Left ventricle myocardium inferior (tissue), 1 donor: ENCODE results near the gene RASA3. TPM values are rescaled to one million over a fixed set of nuclear protein-coding genes. Genes with fewer than 3 reads are reported as not detected.

Experiments used
- DNase-seq: peaks from one replicate; pipeline ENCODE4 v3.0.0-alpha.2; 2020
- H3K27ac ChIP-seq: fragments of 200-600 bp; replicated peaks from 2 replicates; pipeline ENCODE4 v1.8.0; 2021
- H3K27me3 ChIP-seq: fragments of 200-600 bp; 2 replicates; pipeline ENCODE4 v1.8.0; 2021; ENCODE audit warnings: low read depth
- H3K36me3 ChIP-seq: fragments of 200-600 bp; 2 replicates; pipeline ENCODE4 v1.8.0; 2021
- H3K4me1 ChIP-seq: fragments of 200-600 bp; 2 replicates; pipeline ENCODE4 v1.8.0; 2021
- H3K4me3 ChIP-seq: fragments of 200-600 bp; 2 replicates; pipeline ENCODE4 v1.8.0; 2021; ENCODE audit warnings: mild to moderate bottlenecking, moderate library complexity
- H3K9me3 ChIP-seq: fragments of 200-600 bp; replicated peaks from 2 replicates; pipeline ENCODE4 v1.8.0; 2021
- CTCF ChIP-seq: fragments of 200-600 bp; IDR thresholded peaks from 2 replicates; pipeline ENCODE4 v1.8.0; 2021; ENCODE audit warnings: antibody characterized with exemption, mild to moderate bottlenecking, borderline replicate concordance
- intact Hi-C: fragments of 100-400 bp; cut with micrococcal nuclease; formaldehyde crosslinking; loops from one replicate; pipeline ENCODE4 v1.11.0; 2022
- total RNA-seq: library from RNA; stranded (reverse); fragmentation: NEBNext Ultra II Directional; extraction: Animal tissue kit (Norgen Biotek cat#: 25700); gene quantifications from one replicate; pipeline ENCODE4 v1.2.1, GENCODE V29; 2021
- donor health status: DM: no; HTN: yes; CAD: no; lungs with severe emphysema.

The RASA3 gene
- total RNA-seq, 1 donor from 2014 or later, result 9.5 TPM

- Histone ChIP-seq H3K9me3 (no peaks in the 10 kb centered on the region), H3K4me3 (no peak overlapping the region), H3K27ac (no peak overlapping the region), H3K4me1 (peaks cover 11% of the 10 kb centered on the region), H3K36me3 (no peaks in the 10 kb centered on the region), H3K27me3 (no peaks in the 10 kb centered on the region)
- peak; percentile 76 for TF ChIP-seq CTCF
- DNase-seq, result peak; percentile 42
- intact Hi-C loops, result no loop called here
These were observed 185.0 kb downstream of the RASA3 start for GRCh38 chr13:113947311-113948033.

- intact Hi-C loops, result no loop called here
- Histone ChIP-seq H3K9me3 (no peaks in the 10 kb centered on the region), H3K36me3 (no peaks in the 10 kb centered on the region), H3K27ac (no peak overlapping the region), H3K4me3 (no peak overlapping the region), H3K4me1 (peaks cover 11% of the 10 kb centered on the region), H3K27me3 (no peaks in the 10 kb centered on the region)
- TF ChIP-seq CTCF, result no peak
- no peak for DNase-seq
These were observed 185.8 kb downstream of the RASA3 start for GRCh38 chr13:113946409-113947181.

GRCh38 chr13:113945857-113946408 lies 186.5 kb downstream of the RASA3 start:
- Histone ChIP-seq H3K4me3 (no peak overlapping the region), H3K4me1 (peaks cover 4% of the 10 kb centered on the region), H3K36me3 (no peaks in the 10 kb centered on the region), H3K27ac (no peak overlapping the region), H3K9me3 (no peaks in the 10 kb centered on the region), H3K27me3 (no peaks in the 10 kb centered on the region)
- intact Hi-C loops, result no loop called here
- no peak for TF ChIP-seq CTCF
- no peak for DNase-seq

- intact Hi-C loops, result no loop called here
- H3K4me1 ChIP-seq, result no peaks in the 10 kb centered on the region
- H3K4me3 ChIP-seq, result no peak overlapping the region
- DNase-seq, result peak; percentile 8
- H3K36me3 ChIP-seq, result no peaks in the 10 kb centered on the region
- H3K9me3 ChIP-seq, result no peaks in the 10 kb centered on the region
- peaks cover 13% of the 10 kb centered on the region for H3K27me3 ChIP-seq
- TF ChIP-seq CTCF, result no peak
- H3K27ac ChIP-seq, result no peak overlapping the region
These were observed 188.4 kb downstream of the RASA3 start for GRCh38 chr13:113943821-113944565.

GRCh38 chr13:113942591-113943103 lies 189.8 kb downstream of the RASA3 start:
- DNase-seq, result no peak
- intact Hi-C loops, result no loop called here
- Histone ChIP-seq H3K36me3 (no peaks in the 10 kb centered on the region), H3K27ac (no peak overlapping the region), H3K9me3 (no peaks in the 10 kb centered on the region), H3K4me3 (no peak overlapping the region), H3K27me3 (peaks cover 16% of the 10 kb centered on the region), H3K4me1 (peaks cover 11% of the 10 kb centered on the region)
- no peak for TF ChIP-seq CTCF
